Common myeloid progenitor, CD34-positive (primary cell): Measurements from ENCODE around the gene SETD3.

Source experiments
- CTCF ChIA-PET: fragments of 350-600 bp; sonication (Branson Sonifier 250); formaldehyde crosslinking; loops from one replicate; lab custom pipeline; 2021; ENCODE audit warnings: antibody characterized with exemption; lab: Charles Lee
- POLR2A ChIA-PET: fragments of 350-600 bp; sonication (Branson Sonifier 250); formaldehyde crosslinking; loops from one replicate; lab custom pipeline; 2021; ENCODE audit warnings: antibody characterized with exemption; lab: Charles Lee
- DNase-seq, 3 donors: peaks; one replicate each; pipeline versions ENCODE4 v3.0.0 to v3.0.0-alpha.2; 2013
- H3K27ac ChIP-seq, 2 experiments: 1 replicate in 1 of 2; 2 replicates in 1 of 2; pipeline ENCODE4 v1.7.0; 2013; ENCODE audit warnings: inconsistent platforms in 2 of 2, low read length in 2 of 2, mild to moderate bottlenecking in 2 of 2, low read depth in 1 of 2, moderate library complexity in 1 of 2; ENCODE audit not compliant: severe bottlenecking in 2 of 2, insufficient read depth in 1 of 2, poor library complexity in 1 of 2
- H3K27me3 ChIP-seq, 5 experiments: replicated peaks in 2 of 5; 1 replicate in 3 of 5; 2 replicates in 2 of 5; pipeline versions ENCODE4 v1.6.1 to v1.7.0; 2013; ENCODE audit warnings: low read length in 4 of 5, mild to moderate bottlenecking in 2 of 5, moderate library complexity in 2 of 5, inconsistent platforms in 1 of 5; ENCODE audit not compliant: insufficient read depth in 5 of 5, control insufficient read depth in 4 of 5
- H3K36me3 ChIP-seq, 4 experiments: 1 replicate in 2 of 4; 2 replicates in 2 of 4; pipeline versions ENCODE4 v1.6.1 to v1.7.0; 2013; ENCODE audit warnings: low read length in 3 of 4, control low read depth in 1 of 4, mild to moderate bottlenecking in 1 of 4; ENCODE audit not compliant: control insufficient read depth in 4 of 4, insufficient read depth in 4 of 4
- H3K4me1 ChIP-seq, 4 experiments: 1 replicate in 3 of 4; 2 replicates in 1 of 4; pipeline versions ENCODE4 v1.6.1 to v1.7.1; 2013; ENCODE audit warnings: low read length in 3 of 4, mild to moderate bottlenecking in 3 of 4, control low read depth in 1 of 4, inconsistent platforms in 1 of 4, moderate library complexity in 1 of 4; ENCODE audit not compliant: control insufficient read depth in 4 of 4, insufficient read depth in 4 of 4; ENCODE audit errors: control extremely low read depth in 1 of 4
- H3K4me3 ChIP-seq, 7 experiments: 1 replicate in 4 of 7; 2 replicates in 3 of 7; pipeline versions ENCODE4 v1.5.1 to v1.7.0; 2013; ENCODE audit warnings: mild to moderate bottlenecking in 7 of 7, low read length in 6 of 7, moderate library complexity in 6 of 7, inconsistent platforms in 2 of 7, low read depth in 2 of 7, control low read depth in 1 of 7; ENCODE audit not compliant: insufficient read depth in 4 of 7, control insufficient read depth in 1 of 7; ENCODE audit errors: extremely low read depth in 1 of 7
- H3K9me3 ChIP-seq, 5 experiments: 1 replicate in 4 of 5; 2 replicates in 1 of 5; pipeline versions ENCODE4 v1.6.1 to v1.7.1; 2013; ENCODE audit warnings: low read length in 4 of 5, mild to moderate bottlenecking in 2 of 5, inconsistent platforms in 1 of 5, low read depth in 1 of 5, moderate library complexity in 1 of 5; ENCODE audit not compliant: control insufficient read depth in 4 of 5, insufficient read depth in 2 of 5; ENCODE audit errors: control extremely low read depth in 1 of 5
- WGBS: methylation state at CpG from one replicate; pipeline ENCODE4 v1.1.5; 2013; ENCODE audit not compliant: insufficient coverage; 5-methylcytosine and 5-hydroxymethylcytosine counted together

The SETD3 gene

GRCh38 chr14:99516156-99516870, 35.7 kb upstream of the SETD3 start:
- ChIA-PET CTCF (interaction anchor here (1.0 to 3.2 kb wide), 4 partner anchors 13 to 114 kb away, joined by 3 to 11 read pairs (median 4); no protein-coding TSS in a partner anchor), POLR2A (interaction anchor here (0.7 kb wide), 1 partner anchor 88 kb away, joined by 3 read pairs; the partner anchor contains the start of gene CCDC85C)
- no peak overlapping the region for H3K4me3 ChIP-seq
- no peak overlapping the region for H3K27ac ChIP-seq
- WGBS: 90% methylated on average over 19 of the region's 24 CpGs
- H3K9me3 ChIP-seq: no peaks in the 10 kb centered on the region
- peaks cover 1 to 22% (median 14%) of the 10 kb centered on the region in 4 experiments for H3K36me3 ChIP-seq
- no peaks in the 10 kb centered on the region for H3K4me1 ChIP-seq
- DNase-seq: no peak
- no peaks in the 10 kb centered on the region for H3K27me3 ChIP-seq

GRCh38 chr14:99515301-99516155, 34.9 kb upstream of the SETD3 start:
- POLR2A ChIA-PET: interaction anchor here (0.7 kb wide), 1 partner anchor 88 kb away, joined by 3 read pairs; the partner anchor contains the start of gene CCDC85C

GRCh38 chr14:99514552-99515300, 34.1 kb upstream of the SETD3 start:
- no peaks in the 10 kb centered on the region for H3K4me1 ChIP-seq
- ChIA-PET POLR2A (no interaction called here), CTCF (interaction anchor here (3.2 kb wide), 1 partner anchor 114 kb away, joined by 11 read pairs; no protein-coding TSS in a partner anchor)
- H3K27ac ChIP-seq: no peak overlapping the region
- WGBS: 96% methylated on average over 16 of the region's 20 CpGs
- H3K36me3 ChIP-seq: peaks cover 5 to 29% (median 22%) of the 10 kb centered on the region in 4 experiments
- H3K27me3 ChIP-seq: no peaks in the 10 kb centered on the region
- no peak for DNase-seq
- H3K4me3 ChIP-seq: no peak overlapping the region
- no peaks in the 10 kb centered on the region for H3K9me3 ChIP-seq

More at GRCh38 chr14:99515301-99516155, 34.9 kb upstream of the SETD3 start:
- 89% methylated on average over 20 of the region's 27 CpGs for WGBS
- Histone ChIP-seq H3K27me3 (no peaks in the 10 kb centered on the region), H3K4me1 (no peaks in the 10 kb centered on the region), H3K27ac (no peak overlapping the region), H3K36me3 (peaks cover 5 to 23% (median 21%) of the 10 kb centered on the region in 4 experiments), H3K9me3 (no peaks in the 10 kb centered on the region), H3K4me3 (no peak overlapping the region)
- CTCF ChIA-PET: interaction anchor here (3.2 kb wide), 1 partner anchor 113 kb away, joined by 11 read pairs; no protein-coding TSS in a partner anchor
- no peak for DNase-seq

DNA sequence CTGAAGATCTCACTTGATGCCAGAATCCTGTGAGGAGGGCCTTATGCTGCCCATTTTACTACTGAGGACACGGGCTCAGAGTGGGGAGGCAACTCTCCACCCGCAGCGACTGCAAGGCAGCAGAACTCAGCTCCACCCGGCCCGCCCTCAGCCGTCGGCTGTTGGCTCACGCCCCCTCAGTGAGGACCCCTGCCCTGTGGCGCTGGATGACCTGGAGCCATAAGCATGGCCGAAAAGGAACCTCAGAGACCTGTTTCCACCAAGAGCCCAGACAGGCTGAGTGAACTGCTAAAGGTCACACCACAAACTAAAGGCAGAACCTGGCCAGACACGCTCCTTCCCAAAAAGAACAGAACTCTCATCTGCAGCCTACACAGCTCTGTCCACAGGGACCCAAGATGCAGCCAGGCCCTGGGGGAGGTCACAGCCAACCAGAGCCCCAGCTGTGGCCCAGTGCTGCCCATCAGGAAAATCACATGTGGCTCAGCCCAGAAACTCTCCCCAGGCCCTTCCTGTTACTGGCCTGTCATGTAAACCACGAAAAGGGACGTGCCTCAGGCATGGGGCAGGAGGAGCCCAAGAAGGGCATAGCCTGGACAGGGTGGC, 33.4 kb upstream of the SETD3 start:
- Histone ChIP-seq H3K36me3 (peaks cover 5 to 35% (median 29%) of the 10 kb centered on the region in 4 experiments), H3K27ac (no peak overlapping the region), H3K4me1 (no peaks in the 10 kb centered on the region), H3K4me3 (no peak overlapping the region), H3K27me3 (no peaks in the 10 kb centered on the region), H3K9me3 (no peaks in the 10 kb centered on the region)
- WGBS: 90% methylated on average over 12 of the region's 13 CpGs
- ChIA-PET POLR2A (no interaction called here), CTCF (interaction anchor here (1.2 kb wide), 1 partner anchor 362 kb away, joined by 3 read pairs; no protein-coding TSS in a partner anchor)
- DNase-seq: no peak

DNA sequence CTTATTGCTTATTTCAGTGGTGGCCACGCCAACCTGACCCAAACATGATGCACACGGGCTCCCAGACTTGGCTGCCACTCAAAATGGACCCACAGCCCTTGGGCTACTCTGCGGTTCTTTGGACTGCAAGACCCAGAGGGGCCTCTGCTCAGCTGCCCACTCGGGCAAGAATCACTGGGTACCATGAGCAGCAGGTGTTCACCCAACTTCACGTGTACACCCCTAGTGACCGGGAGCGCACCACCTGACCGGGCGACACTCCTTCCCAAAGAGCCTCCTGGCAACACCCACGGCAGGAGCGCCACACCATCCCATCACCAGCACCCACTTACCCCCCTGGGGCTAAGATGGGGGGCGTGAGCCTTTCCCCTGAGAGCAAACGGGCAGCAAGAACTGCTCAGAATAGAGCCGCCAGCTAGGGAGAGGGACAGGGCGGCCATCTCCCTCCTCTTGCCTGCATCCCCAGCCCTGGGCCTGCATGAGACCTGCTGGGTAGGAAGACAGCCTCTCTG, 32.6 kb upstream of the SETD3 start:
- no peak for DNase-seq
- no peaks in the 10 kb centered on the region for H3K4me1 ChIP-seq
- POLR2A ChIA-PET: no interaction called here
- no peaks in the 10 kb centered on the region for H3K27me3 ChIP-seq
- H3K4me3 ChIP-seq: no peak overlapping the region
- H3K36me3 ChIP-seq: peaks cover 8 to 43% (median 37%) of the 10 kb centered on the region in 4 experiments
- H3K9me3 ChIP-seq: no peaks in the 10 kb centered on the region
- WGBS: 89% methylated on average over 6 of the region's 15 CpGs
- CTCF ChIA-PET: interaction anchor here (1.2 kb wide), 1 partner anchor 363 kb away, joined by 3 read pairs; no protein-coding TSS in a partner anchor
- H3K27ac ChIP-seq: no peak overlapping the region

DNA sequence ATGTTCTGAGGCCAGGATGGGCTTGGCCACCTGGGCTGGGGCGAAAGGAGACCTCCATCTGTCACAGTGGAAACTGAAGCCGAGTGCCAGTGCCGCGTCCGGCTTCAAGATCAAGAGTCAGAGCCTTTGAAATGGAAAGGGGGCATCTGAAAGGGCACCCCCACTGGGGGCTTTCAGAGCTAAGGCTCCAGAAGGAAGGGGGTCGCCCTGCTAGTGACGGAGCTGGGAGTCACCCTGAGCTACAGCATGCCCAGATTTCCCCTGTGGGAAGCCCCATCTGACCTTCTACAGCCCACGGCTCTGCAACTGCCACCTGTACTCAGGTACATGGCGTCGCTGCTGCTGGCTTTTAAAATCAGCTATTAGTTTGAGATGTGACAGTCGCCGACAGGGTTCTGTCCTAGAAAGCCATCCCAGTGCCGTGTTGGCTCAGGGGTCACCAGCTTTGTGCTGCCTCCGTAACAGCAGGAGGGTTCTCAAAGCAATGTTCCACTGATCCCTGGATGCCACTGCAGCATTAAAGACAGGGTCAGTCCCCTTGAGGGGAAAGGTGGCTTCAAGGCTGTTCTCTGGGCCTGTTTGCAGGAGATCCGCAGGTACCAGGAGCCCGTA, 32.0 kb upstream of the SETD3 start:
- ChIA-PET POLR2A (no interaction called here), CTCF (interaction anchor here (0.6 to 1.2 kb wide), 3 partner anchors 19 to 372 kb away, joined by 3 read pairs; no protein-coding TSS in a partner anchor)
- DNase-seq: no peak
- WGBS: 98% methylated on average over 16 of the region's 16 CpGs
- no peak overlapping the region for H3K4me3 ChIP-seq
- H3K27ac ChIP-seq: no peak overlapping the region
- no peaks in the 10 kb centered on the region for H3K4me1 ChIP-seq
- H3K27me3 ChIP-seq: no peaks in the 10 kb centered on the region
- peaks cover 13 to 49% (median 43%) of the 10 kb centered on the region in 4 experiments for H3K36me3 ChIP-seq
- no peaks in the 10 kb centered on the region for H3K9me3 ChIP-seq
